ENCODE measurements around the gene BBS4.
A peak's percentile ranks its signal among the peaks of the same experiment; 100 is the strongest.
"Not testable (repeated sequence)": the region's sequence is repeated elsewhere in the genome, so short reads cannot be mapped to it uniquely, and the experiment has no call there.

BBS4 gene

GRCh38 chr15:72724028-72724427, 38.0 kb downstream of the BBS4 start (continued):
- no peak for TF ChIP-seq ZNF621 (tag by site-specific recombination; IDR thresholded peaks at IDR 0.05)
- no peak for TF ChIP-seq ATF2 (tag by site-specific recombination; IDR thresholded peaks at IDR 0.05; ENCODE audit: low read depth)
- no peak for TF ChIP-seq GLI2 (tag by site-specific recombination; IDR thresholded peaks at IDR 0.05; ENCODE audit: borderline replicate concordance, low read depth)
- no peak for TF ChIP-seq HOXD13 (CRISPR knock-in tag; IDR thresholded peaks at IDR 0.05; ENCODE audit: borderline replicate concordance)
- TF ChIP-seq ZNF658 (tag by site-specific recombination; IDR thresholded peaks at IDR 0.05) = no peak
- no peak for TF ChIP-seq TRIM28 (IDR thresholded peaks at IDR 0.05; ENCODE audit: borderline replicate concordance, low read length)
- TF ChIP-seq ZNF140 (tag by site-specific recombination; IDR thresholded peaks at IDR 0.05) = no peak

- Histone ChIP-seq H3K36me3 (ENCODE audit: control insufficient read depth in 2 of 2, insufficient read depth in 1 of 2, low read length in 2 of 2) (peaks cover 3 to 8% of the 10 kb centered on the region in 2 experiments), H3K4me3 (ENCODE audit: low read depth, low read length) (no peak overlapping the region), H3K27ac (ENCODE audit: extremely low read depth, low read depth, low read length) (no peak overlapping the region), H3K4me1 (ENCODE audit: control insufficient read depth, insufficient read depth, low read length) (no peaks in the 10 kb centered on the region), H3K9me3 (ENCODE audit: control insufficient read depth, insufficient read depth, low read depth, low read length) (no peaks in the 10 kb centered on the region)
- TF ChIP-seq ZNF513 (tag by site-specific recombination; IDR thresholded peaks at IDR 0.05) = no peak
- TF ChIP-seq ZNF211 (tag by site-specific recombination; IDR thresholded peaks at IDR 0.05; ENCODE audit: low read depth) = no peak
- TF ChIP-seq SETDB1 (IDR thresholded peaks at IDR 0.05; ENCODE audit: insufficient read length, low read length) = no peak
- no peak for TF ChIP-seq ZNF155 (tag by site-specific recombination; IDR thresholded peaks at IDR 0.05)
- no peak for TF ChIP-seq ZNF585B (tag by site-specific recombination; IDR thresholded peaks at IDR 0.05)
- TF ChIP-seq ZNF354C (tag by site-specific recombination; IDR thresholded peaks at IDR 0.05; ENCODE audit: borderline replicate concordance, low read depth) = no peak
- no peak for TF ChIP-seq ZNF157 (tag by site-specific recombination; IDR thresholded peaks at IDR 0.05)
- no peak for TF ChIP-seq GLIS2 (tag by site-specific recombination; IDR thresholded peaks at IDR 0.05)
- POLR2A ChIA-PET = no interaction called here
- CTCF ChIA-PET = interaction anchor here (0.8 to 1.4 kb wide), 3 partner anchors 10 to 518 kb away, joined by 3 read pairs; no protein-coding TSS in a partner anchor
Measured at GRCh38 chr15:72725446-72725845, 39.4 kb downstream of the BBS4 start.

- H3K36me3 ChIP-seq (ENCODE audit: control insufficient read depth in 2 of 2, insufficient read depth in 1 of 2, low read length in 2 of 2) = peaks cover 3 to 11% of the 10 kb centered on the region in 2 experiments
- TF ChIP-seq PRDM1 (tag by site-specific recombination; IDR thresholded peaks at IDR 0.05) (peak; percentile 94), ZNF366 (tag by site-specific recombination; conservative IDR thresholded peaks at IDR 0.05) (peak; percentile 51)
- POLR2A ChIA-PET; H3K4me1 ChIP-seq (ENCODE audit: control insufficient read depth, insufficient read depth, low read length); H3K27ac ChIP-seq (ENCODE audit: extremely low read depth, low read depth, low read length); H3K4me3 ChIP-seq (ENCODE audit: low read depth, low read length); H3K9me3 ChIP-seq (ENCODE audit: control insufficient read depth, insufficient read depth, low read depth, low read length): not testable (repeated sequence)
- CTCF ChIA-PET = interaction anchor here (0.8 to 1.4 kb wide), 2 partner anchors 10 to 515 kb away, joined by 3 read pairs; no protein-coding TSS in a partner anchor
Measured at GRCh38 chr15:72725851-72726250, 39.8 kb downstream of the BBS4 start.

GRCh38 chr15:72727154-72727553, 41.1 kb downstream of the BBS4 start:
- CTCF ChIA-PET = interaction anchor here (0.9 to 1.4 kb wide), 3 partner anchors 8 to 59 kb away, joined by 3 read pairs; no protein-coding TSS in a partner anchor
- peaks cover 10 to 23% of the 10 kb centered on the region in 2 experiments for H3K36me3 ChIP-seq (ENCODE audit: control insufficient read depth in 2 of 2, insufficient read depth in 1 of 2, low read length in 2 of 2)
- H3K9me3 ChIP-seq (ENCODE audit: control insufficient read depth, insufficient read depth, low read depth, low read length) = no peaks in the 10 kb centered on the region
- no peak overlapping the region for H3K27ac ChIP-seq (ENCODE audit: extremely low read depth, low read depth, low read length)
- POLR2A ChIA-PET = no interaction called here
- H3K4me3 ChIP-seq (ENCODE audit: low read depth, low read length) = no peak overlapping the region
- TF ChIP-seq ZFP69B (tag by site-specific recombination; IDR thresholded peaks at IDR 0.05) = no peak
- no peak for TF ChIP-seq ZBTB17 (tag by site-specific recombination; IDR thresholded peaks at IDR 0.05)
- TF ChIP-seq ZNF146 (tag by site-specific recombination; IDR thresholded peaks at IDR 0.05) = no peak
- no peak for TF ChIP-seq ZNF211 (tag by site-specific recombination; IDR thresholded peaks at IDR 0.05; ENCODE audit: low read depth)
- TF ChIP-seq ZNF23 (tag by site-specific recombination; IDR thresholded peaks at IDR 0.05; ENCODE audit: borderline replicate concordance) = no peak
- TF ChIP-seq ZNF558 (tag by site-specific recombination; IDR thresholded peaks at IDR 0.05) = no peak
- TF ChIP-seq SP3 (tag by site-specific recombination; IDR thresholded peaks at IDR 0.05) = no peak
- TF ChIP-seq ATF2 (tag by site-specific recombination; IDR thresholded peaks at IDR 0.05; ENCODE audit: low read depth) = no peak
- no peak for TF ChIP-seq ZFP37 (tag by site-specific recombination; IDR thresholded peaks at IDR 0.05)
- no peaks in the 10 kb centered on the region for H3K4me1 ChIP-seq (ENCODE audit: control insufficient read depth, insufficient read depth, low read length)

- CTCF ChIA-PET = interaction anchor here (0.7 to 0.8 kb wide), 2 partner anchors 9 to 1061 kb away, joined by 4 to 5 read pairs; no protein-coding TSS in a partner anchor
Measured at GRCh38 chr15:72728249-72728648, 42.2 kb downstream of the BBS4 start.

More at GRCh38 chr15:72728249-72728648, 42.2 kb downstream of the BBS4 start:
- H3K36me3 ChIP-seq (ENCODE audit: control insufficient read depth in 2 of 2, insufficient read depth in 1 of 2, low read length in 2 of 2) = peaks cover 16 to 34% of the 10 kb centered on the region in 2 experiments
- H3K4me1 ChIP-seq (ENCODE audit: control insufficient read depth, insufficient read depth, low read length); H3K4me3 ChIP-seq (ENCODE audit: low read depth, low read length); H3K27ac ChIP-seq (ENCODE audit: extremely low read depth, low read depth, low read length); POLR2A ChIA-PET; H3K9me3 ChIP-seq (ENCODE audit: control insufficient read depth, insufficient read depth, low read depth, low read length): not testable (repeated sequence)
